Osteoblast (primary cell): Measurements from ENCODE around the gene CACNA1D. TPM values are rescaled to one million over a fixed set of nuclear protein-coding genes. Genes with fewer than 3 reads are reported as not detected.
"Not testable (repeated sequence)": the region's sequence is repeated elsewhere in the genome, so short reads cannot be mapped to it uniquely, and the experiment has no call there.

Experiments used
- DNase-seq: peaks from one replicate; pipeline ENCODE4 v3.0.0; 2011; ENCODE audit warnings: low spot score, mixed read lengths; ENCODE audit not compliant: insufficient read length; ENCODE audit errors: missing footprints
- H2AFZ ChIP-seq: 2 replicates; pipeline ENCODE4 v1.6.0; 2011; ENCODE audit warnings: mild to moderate bottlenecking, low read length
- H3K27ac ChIP-seq: 2 replicates; pipeline ENCODE4 v1.5.1; 2011; ENCODE audit warnings: mild to moderate bottlenecking, low read depth, low read length, moderate library complexity
- H3K27me3 ChIP-seq: 2 replicates; pipeline ENCODE4 v1.6.0; 2012; ENCODE audit warnings: mild to moderate bottlenecking, control low read depth, inconsistent platforms, low read length, moderate library complexity; ENCODE audit not compliant: insufficient read depth
- H3K36me3 ChIP-seq: 2 replicates; pipeline ENCODE4 v1.5.1; 2011; ENCODE audit warnings: mild to moderate bottlenecking, low read length, control low read depth, moderate library complexity; ENCODE audit not compliant: insufficient read depth
- H3K4me1 ChIP-seq: 2 replicates; pipeline ENCODE4 v1.5.1; 2011; ENCODE audit warnings: mild to moderate bottlenecking, low read length, control low read depth, moderate library complexity; ENCODE audit not compliant: insufficient read depth
- H3K4me2 ChIP-seq: 2 replicates; pipeline ENCODE4 v1.6.0; 2011; ENCODE audit warnings: mild to moderate bottlenecking, low read length; ENCODE audit not compliant: insufficient read depth
- H3K4me3 ChIP-seq: fragments of 200-600 bp; sonication (generic); 3 replicates; pipeline ENCODE4 v1.5.1; 2012; ENCODE audit warnings: mild to moderate bottlenecking, low read length, inconsistent platforms; ENCODE audit not compliant: insufficient read depth
- H3K79me2 ChIP-seq: 2 replicates; pipeline ENCODE4 v1.6.0; 2012; ENCODE audit warnings: mild to moderate bottlenecking, low read length, control low read depth, inconsistent platforms; ENCODE audit not compliant: insufficient read depth
- H3K9me3 ChIP-seq: 2 replicates; pipeline ENCODE4 v1.5.1; 2011; ENCODE audit warnings: low read depth, low read length, control low read depth
- H4K20me1 ChIP-seq: 2 replicates; pipeline ENCODE4 v1.6.0; 2012; ENCODE audit warnings: mild to moderate bottlenecking, low read length, control low read depth; ENCODE audit not compliant: insufficient read depth
- CTCF ChIP-seq: IDR thresholded peaks from 2 replicates; pipeline ENCODE4 v1.5.1; 2011; ENCODE audit warnings: mild to moderate bottlenecking, low read depth, low read length, moderate library complexity; ENCODE audit errors: extremely low read depth
- total RNA-seq: library from RNA; depleted of rRNA; stranded (reverse); fragments of >200 nt; gene quantifications from 2 replicates; pipeline ENCODE4 v1.2.3, GENCODE V29; 2012

The CACNA1D gene
- total RNA-seq, 1 donor: under 0.01 TPM

DNA sequence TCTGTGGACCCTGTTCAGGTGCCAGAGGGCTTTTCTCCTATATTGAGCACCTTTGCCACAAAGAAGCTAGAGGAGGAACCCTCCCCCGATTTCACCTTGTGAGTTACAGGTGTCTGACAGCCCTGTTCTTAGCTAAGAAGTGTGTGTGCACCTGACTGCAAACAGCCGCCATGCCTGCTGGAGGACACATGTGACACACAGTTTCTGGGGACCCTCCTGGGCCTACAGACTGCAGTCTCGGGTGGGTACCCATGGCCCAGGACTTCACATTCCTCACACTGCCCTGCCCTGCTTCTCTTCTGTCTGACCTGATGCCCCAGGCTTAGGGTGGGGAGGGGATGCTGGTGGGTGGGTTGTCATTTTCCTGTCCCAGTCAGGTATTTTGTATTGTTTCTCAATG, 140.6 kb downstream of the CACNA1D start:
- H3K27me3 ChIP-seq: peaks cover 3% of the 10 kb centered on the region
- TF ChIP-seq CTCF: no peak
- no peaks in the 10 kb centered on the region for H3K9me3 ChIP-seq
- no peak overlapping the region for H3K27ac ChIP-seq
- H3K4me3 ChIP-seq: no peak overlapping the region
- no peak overlapping the region for H3K4me2 ChIP-seq
- no peak overlapping the region for H2AFZ ChIP-seq
- H4K20me1 ChIP-seq: no peaks in the 10 kb centered on the region
- no peak for DNase-seq
- no peaks in the 10 kb centered on the region for H3K4me1 ChIP-seq
- H3K36me3 ChIP-seq: no peaks in the 10 kb centered on the region
- H3K79me2 ChIP-seq: no peaks in the 10 kb centered on the region

GRCh38 chr3:53638806-53639205, 144.4 kb downstream of the CACNA1D start:
- H3K4me1 ChIP-seq, H4K20me1 ChIP-seq, H3K27me3 ChIP-seq, H3K4me2 ChIP-seq, H3K4me3 ChIP-seq, DNase-seq, H3K27ac ChIP-seq, H3K79me2 ChIP-seq, H3K9me3 ChIP-seq, H3K36me3 ChIP-seq, H2AFZ ChIP-seq: not testable (repeated sequence)

- Histone ChIP-seq H3K27me3 (no peaks in the 10 kb centered on the region), H3K79me2 (no peaks in the 10 kb centered on the region)
- TF ChIP-seq CTCF: no peak
Measured at GRCh38 chr3:53641397-53641796, 147.0 kb downstream of the CACNA1D start.

GRCh38 chr3:53642211-53642610, 147.8 kb downstream of the CACNA1D start:
- H3K27ac ChIP-seq: no peak overlapping the region
- no peak overlapping the region for H3K4me2 ChIP-seq
- no peaks in the 10 kb centered on the region for H3K79me2 ChIP-seq
- no peaks in the 10 kb centered on the region for H3K4me1 ChIP-seq
- no peak for TF ChIP-seq CTCF
- no peak for DNase-seq
- H3K9me3 ChIP-seq: no peaks in the 10 kb centered on the region
- no peaks in the 10 kb centered on the region for H3K36me3 ChIP-seq
- no peaks in the 10 kb centered on the region for H4K20me1 ChIP-seq
- H3K27me3 ChIP-seq: no peaks in the 10 kb centered on the region
- no peak overlapping the region for H2AFZ ChIP-seq
- H3K4me3 ChIP-seq: no peak overlapping the region

More at GRCh38 chr3:53641397-53641796, 147.0 kb downstream of the CACNA1D start:
- H3K4me1 ChIP-seq: no peaks in the 10 kb centered on the region
- H3K4me2 ChIP-seq: no peak overlapping the region
- no peak overlapping the region for H2AFZ ChIP-seq
- H4K20me1 ChIP-seq: no peaks in the 10 kb centered on the region
- DNase-seq: no peak
- no peaks in the 10 kb centered on the region for H3K36me3 ChIP-seq
- no peak overlapping the region for H3K27ac ChIP-seq
- H3K4me3 ChIP-seq: no peak overlapping the region
- H3K9me3 ChIP-seq: no peaks in the 10 kb centered on the region
